Uterus (tissue), 2 donors: Measurements from ENCODE around the gene MARCO.

Experiments used
- CTCF ChIP-seq, 4 experiments: fragments of 200-600 bp in 2 of 4; fragments of 450-650 bp in 2 of 4; sonication (generic) in 2 of 4; IDR thresholded peaks; one replicate each; pipeline ENCODE4 v1.5.1; 2016 to 2019; ENCODE audit warnings: antibody characterized with exemption in 4 of 4, mild to moderate bottlenecking in 2 of 4, moderate library complexity in 1 of 4
- POLR2A ChIP-seq, 2 donors: fragments of 450-650 bp; IDR thresholded peaks; one replicate each; pipeline ENCODE4 v1.6.1; 2016; ENCODE audit warnings: antibody characterized with exemption in 2 of 2, mild to moderate bottlenecking in 1 of 2, moderate library complexity in 1 of 2

- TF ChIP-seq CTCF (IDR thresholded peaks at IDR 0.05) = no peak
- TF ChIP-seq POLR2A (IDR thresholded peaks at IDR 0.05) = no peak
These were observed at the start of gene MARCO for GRCh38 chr2:118942031-118942430.
